ENCODE results near the gene FOXL2. TPM values are rescaled to one million over a fixed set of nuclear protein-coding genes. Genes with fewer than 3 reads are reported as not detected.
A peak's percentile ranks its signal among the peaks of the same experiment; 100 is the strongest.

Gene FOXL2
- total and polyA plus RNA-seq, 2 of the 13 experiments (the other 11 are each of a cell fraction or from before 2014, with no cell fraction given), result not detected

GRCh38 chr3:138915503-138916498 is 31.1 kb downstream of the FOXL2 start (continued):
- TF ChIP-seq ZNF318 (CRISPR knock-in tag; IDR thresholded peaks at IDR 0.05) (no peak; the same call in 1 of the 2 replicates), MTF1 (CRISPR knock-in tag; IDR thresholded peaks at IDR 0.05) (no peak), ZNF335 (CRISPR knock-in tag; IDR thresholded peaks at IDR 0.05) (no peak), MXD4 (CRISPR knock-in tag; IDR thresholded peaks at IDR 0.05) (no peak; the same call in 1 of the 2 replicates), ZNF839 (CRISPR knock-in tag; IDR thresholded peaks at IDR 0.05; ENCODE audit: borderline replicate concordance) (no peak), ZNF180 (CRISPR knock-in tag; IDR thresholded peaks at IDR 0.05; ENCODE audit: borderline replicate concordance, low read depth) (no peak), ZNF879 (CRISPR knock-in tag; IDR thresholded peaks at IDR 0.05) (no peak), HMGXB4 (CRISPR knock-in tag; IDR thresholded peaks at IDR 0.05; ENCODE audit: borderline replicate concordance in 1 of 2, low read depth in 1 of 2) (peak; percentile 94 to 97), XRCC5 (optimal IDR thresholded peaks at IDR 0.05; ENCODE audit: low read length) (peak; percentile 16), SETDB1 (CRISPR knock-in tag; IDR thresholded peaks at IDR 0.05; ENCODE audit: borderline replicate concordance) (no peak), REPIN1 (CRISPR knock-in tag; IDR thresholded peaks at IDR 0.05; ENCODE audit: borderline replicate concordance, low read depth) (peak; percentile 53)
- TF ChIP-seq, protein P1, sequence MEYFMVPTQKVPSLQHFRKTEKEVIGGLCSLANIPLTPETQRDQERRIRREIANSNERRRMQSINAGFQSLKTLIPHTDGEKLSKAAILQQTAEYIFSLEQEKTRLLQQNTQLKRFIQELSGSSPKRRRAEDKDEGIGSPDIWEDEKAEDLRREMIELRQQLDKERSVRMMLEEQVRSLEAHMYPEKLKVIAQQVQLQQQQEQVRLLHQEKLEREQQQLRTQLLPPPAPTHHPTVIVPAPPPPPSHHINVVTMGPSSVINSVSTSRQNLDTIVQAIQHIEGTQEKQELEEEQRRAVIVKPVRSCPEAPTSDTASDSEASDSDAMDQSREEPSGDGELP (IDR thresholded peaks at IDR 0.05; ENCODE audit: borderline replicate concordance, low read depth), result peak; percentile 36; the same call in 1 of the 2 replicates
- TF ChIP-seq, protein P2, sequence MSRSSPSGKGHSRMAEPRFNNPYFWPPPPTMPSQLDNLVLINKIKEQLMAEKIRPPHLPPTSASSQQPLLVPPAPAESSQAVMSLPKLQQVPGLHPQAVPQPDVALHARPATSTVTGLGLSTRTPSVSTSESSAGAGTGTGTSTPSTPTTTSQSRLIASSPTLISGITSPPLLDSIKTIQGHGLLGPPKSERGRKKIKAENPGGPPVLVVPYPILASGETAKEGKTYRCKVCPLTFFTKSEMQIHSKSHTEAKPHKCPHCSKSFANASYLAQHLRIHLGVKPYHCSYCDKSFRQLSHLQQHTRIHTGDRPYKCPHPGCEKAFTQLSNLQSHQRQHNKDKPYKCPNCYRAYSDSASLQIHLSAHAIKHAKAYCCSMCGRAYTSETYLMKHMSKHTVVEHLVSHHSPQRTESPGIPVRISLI (CRISPR knock-in tag; IDR thresholded peaks at IDR 0.05; ENCODE audit: borderline replicate concordance), result no peak
